HCT116 (cell line): ENCODE data around the gene LCE1C. TPM values are rescaled to one million over a fixed set of nuclear protein-coding genes. Genes with fewer than 3 reads are reported as not detected.
A peak's percentile ranks its signal among the peaks of the same experiment; 100 is the strongest.

ENCODE experiments used
- ATAC-seq: fragments of 200-7000 bp; cut with Tn5 transposase; 2 replicates; pipeline ENCODE4 v1.9.1; 2020; ENCODE audit warnings: mild to moderate bottlenecking, moderate library complexity
- BruUV-seq: library from RNA; stranded (reverse); fragments of 400-500 nt; replicated peaks from 2 replicates; lab custom pipeline; 2021; lab: Mats Ljungman, UMichigan
- CTCF ChIA-PET: fragments of 300-600 bp; sonication (Branson Sonifier 250); formaldehyde crosslinking; loops from one replicate; lab custom pipeline; 2021; ENCODE audit warnings: antibody characterized with exemption; lab: Charles Lee
- POLR2A ChIA-PET: fragments of 300-600, 350-600 bp; sonication (Branson Sonifier 250); formaldehyde crosslinking; loops from one replicate; lab custom pipeline; 2021; ENCODE audit warnings: antibody characterized with exemption; lab: Charles Lee
- RAD21 ChIA-PET, 2 experiments: fragments of 300-600 bp; sonication (Branson Sonifier 250); formaldehyde crosslinking; loops; one replicate each; lab custom pipeline; 2023; ENCODE audit warnings: low total read pairs in 2 of 2; ENCODE audit not compliant: uncharacterized antibody in 2 of 2, unreplicated experiment in 2 of 2, low non-redundant PET in 1 of 2; lab: Charles Lee
- DNase-seq: peaks from one replicate; pipeline ENCODE4 v3.0.0-alpha.2; 2010; ENCODE audit warnings: low read depth, low spot score
- H2AFZ ChIP-seq: fragments of 200-600 bp; shearing (Covaris generic), sonication (generic); 2 replicates; pipeline ENCODE4 v1.6.1; 2017; ENCODE audit warnings: low read depth, mixed run types, mixed read lengths, antibody characterized with exemption, low read length; ENCODE audit not compliant: poor library complexity, severe bottlenecking
- H3K27ac ChIP-seq: 2 replicates; pipeline ENCODE4 v1.5.1; 2012; ENCODE audit warnings: low read depth, low read length
- H3K27me3 ChIP-seq: fragments of 200-600 bp; sonication (generic); 2 replicates; pipeline ENCODE4 v1.6.1; 2016; ENCODE audit warnings: mixed run types, low read length, mixed read lengths; ENCODE audit not compliant: insufficient read depth
- H3K36me3 ChIP-seq, 2 experiments: fragments of 200-500 bp in 1 of 2; fragments of 200-600 bp in 1 of 2; sonication (Bioruptor generic) in 1 of 2; sonication (generic) in 1 of 2; 2 replicates each; pipeline versions ENCODE4 v1.5.1 to v1.6.1; 2014 to 2016; ENCODE audit warnings: low read length in 2 of 2, inconsistent platforms in 1 of 2, mixed read lengths in 1 of 2, mixed run types in 1 of 2; ENCODE audit not compliant: insufficient read depth in 2 of 2, control insufficient read depth in 1 of 2
- H3K4me1 ChIP-seq, 2 experiments: fragments of 200-600 bp in 1 of 2; sonication (generic) in 1 of 2; 2 replicates each; pipeline versions ENCODE4 v1.5.1 to v1.6.1; 2012 to 2017; ENCODE audit warnings: low read length in 2 of 2, inconsistent platforms in 1 of 2, mild to moderate bottlenecking in 1 of 2, mixed read lengths in 1 of 2, mixed run types in 1 of 2, moderate library complexity in 1 of 2; ENCODE audit not compliant: insufficient read depth in 2 of 2, control insufficient read depth in 1 of 2
- H3K4me2 ChIP-seq: fragments of 200-600 bp; sonication (generic); 2 replicates; pipeline ENCODE4 v1.6.1; 2017; ENCODE audit warnings: mixed run types, low read length, mixed read lengths
- H3K4me3 ChIP-seq, 2 experiments: fragments of 200-600 bp in 1 of 2; sonication (generic) in 1 of 2; replicated peaks in 1 of 2; 2 replicates each; pipeline ENCODE4 v1.5.1; 2011 to 2016; ENCODE audit warnings: low read length in 2 of 2, control low read depth in 1 of 2, low read depth in 1 of 2, mild to moderate bottlenecking in 1 of 2, mixed read lengths in 1 of 2, mixed run types in 1 of 2
- H3K79me2 ChIP-seq: fragments of 200-600 bp; sonication (generic); 2 replicates; pipeline ENCODE4 v1.6.1; 2017; ENCODE audit warnings: mild to moderate bottlenecking, mixed run types, low read length, moderate library complexity, mixed read lengths; ENCODE audit not compliant: insufficient read depth
- H3K9ac ChIP-seq: fragments of 200-600 bp; sonication (generic); 2 replicates; pipeline ENCODE4 v1.6.1; 2016; ENCODE audit warnings: low read length, mixed read lengths
- H3K9me2 ChIP-seq: fragments of 200-600 bp; sonication (generic), shearing (Covaris generic); 2 replicates; pipeline ENCODE4 v1.6.1; 2017; ENCODE audit warnings: mixed run types, mild to moderate bottlenecking, moderate library complexity; ENCODE audit not compliant: insufficient read depth
- H3K9me3 ChIP-seq, 2 experiments: fragments of 200-500 bp in 1 of 2; fragments of 200-600 bp in 1 of 2; sonication (Bioruptor generic) in 1 of 2; sonication (generic) in 1 of 2; 2 replicates each; pipeline ENCODE4 v1.6.1; 2014 to 2017; ENCODE audit warnings: low read length in 2 of 2, mixed read lengths in 2 of 2, inconsistent platforms in 1 of 2, low read depth in 1 of 2, mild to moderate bottlenecking in 1 of 2, mixed run types in 1 of 2, moderate library complexity in 1 of 2; ENCODE audit not compliant: control insufficient read depth in 1 of 2, insufficient read depth in 1 of 2
- H4K20me1 ChIP-seq: fragments of 200-600 bp; sonication (generic), shearing (Covaris generic); 2 replicates; pipeline ENCODE4 v1.6.1; 2017; ENCODE audit warnings: mixed run types, mild to moderate bottlenecking, moderate library complexity; ENCODE audit not compliant: insufficient read depth
- CEBPB ChIP-seq: IDR thresholded peaks from 2 replicates; pipeline ENCODE4 v1.6.1; 2012; ENCODE audit warnings: low read depth
- EGR1 ChIP-seq: IDR thresholded peaks from 2 replicates; pipeline ENCODE4 v1.6.1; 2012; ENCODE audit warnings: low read depth
- ELF1 ChIP-seq: IDR thresholded peaks from 2 replicates; pipeline ENCODE4 v1.6.1; 2012; ENCODE audit warnings: low read depth, borderline replicate concordance
- EZH2 ChIP-seq: fragments of 200-600 bp; sonication (generic); IDR thresholded peaks from 2 replicates; pipeline ENCODE4 v1.6.1; 2017; ENCODE audit warnings: antibody characterized with exemption, mixed run types
- EZH2phosphoT487 ChIP-seq: fragments of 200-600 bp; IDR thresholded peaks from 2 replicates; pipeline ENCODE4 v1.6.1; 2018; ENCODE audit warnings: antibody characterized with exemption, borderline replicate concordance
- JUND ChIP-seq: IDR thresholded peaks from 2 replicates; pipeline ENCODE4 v1.6.1; 2012
- POLR2A ChIP-seq: IDR thresholded peaks from 2 replicates; pipeline ENCODE4 v1.7.0; 2011; ENCODE audit warnings: borderline replicate concordance; ENCODE audit not compliant: insufficient read depth, insufficient read length; ENCODE audit errors: extremely low read depth
- RAD21 ChIP-seq: IDR thresholded peaks from 2 replicates; pipeline ENCODE4 v1.6.1; 2012; ENCODE audit warnings: low read depth, mild to moderate bottlenecking
- SRF ChIP-seq: IDR thresholded peaks from 2 replicates; pipeline ENCODE4 v1.6.1; 2012; ENCODE audit warnings: low read depth
- TCF7L2 ChIP-seq: IDR thresholded peaks from 2 replicates; pipeline ENCODE4 v1.7.0; 2011; ENCODE audit warnings: borderline replicate concordance, inconsistent platforms; ENCODE audit not compliant: insufficient read depth, insufficient read length; ENCODE audit errors: extremely low read depth
- YY1 ChIP-seq: IDR thresholded peaks from 2 replicates; pipeline ENCODE4 v1.6.1; 2011; ENCODE audit warnings: low read length, low read depth, moderate library complexity, mild to moderate bottlenecking; ENCODE audit not compliant: insufficient replicate concordance; ENCODE audit errors: extremely low read depth
- ZFX ChIP-seq: fragments of 450-650 bp; IDR thresholded peaks from 2 replicates; pipeline ENCODE4 v1.6.1; 2017
- ZNF274 ChIP-seq: fragments of 200-500 bp; sonication (Bioruptor generic); IDR thresholded peaks from 2 replicates; pipeline ENCODE4 v1.6.1; 2014; ENCODE audit warnings: mild to moderate bottlenecking, low read depth, low read length, inconsistent platforms
- intact Hi-C: fragments of 100-400 bp; cut with micrococcal nuclease; formaldehyde crosslinking; loops from 2 replicates; pipeline ENCODE4 v1.10.0; 2022
- total RNA-seq: library from RNA; stranded (reverse); gene quantifications from one replicate; pipeline ENCODE4 v1.2.1, GENCODE V29; 2021; ENCODE audit not compliant: unreplicated experiment
- TF ChIP-seq, protein P1 (sequence below): IDR thresholded peaks from 2 replicates; pipeline ENCODE4 v1.6.1; 2012
- TF ChIP-seq, protein P2 (sequence below), 3 experiments: fragments of 200-600 bp in 1 of 3; sonication (generic) in 1 of 3; IDR thresholded peaks in 2 of 3; conservative IDR thresholded peaks in 1 of 3; 2 replicates each; pipeline ENCODE4 v1.5.1; 2012 to 2017; ENCODE audit warnings: low read depth in 2 of 3, low read length in 2 of 3, antibody characterized with exemption in 1 of 3, borderline replicate concordance in 1 of 3, control low read depth in 1 of 3, mild to moderate bottlenecking in 1 of 3, mixed read lengths in 1 of 3, mixed run types in 1 of 3, moderate library complexity in 1 of 3; ENCODE audit not compliant: insufficient read depth in 1 of 3
- TF ChIP-seq, protein P3 (sequence below): IDR thresholded peaks from 2 replicates; pipeline ENCODE4 v1.6.1; 2012
- TF ChIP-seq, protein P4 (sequence below): IDR thresholded peaks from 2 replicates; pipeline ENCODE4 v1.6.1; 2011; ENCODE audit warnings: mild to moderate bottlenecking, low read length, moderate library complexity; ENCODE audit not compliant: insufficient replicate concordance; ENCODE audit errors: extremely low read depth

The LCE1C gene
- total RNA-seq, 1 experiment from 2014 or later, result not detected

DNA sequence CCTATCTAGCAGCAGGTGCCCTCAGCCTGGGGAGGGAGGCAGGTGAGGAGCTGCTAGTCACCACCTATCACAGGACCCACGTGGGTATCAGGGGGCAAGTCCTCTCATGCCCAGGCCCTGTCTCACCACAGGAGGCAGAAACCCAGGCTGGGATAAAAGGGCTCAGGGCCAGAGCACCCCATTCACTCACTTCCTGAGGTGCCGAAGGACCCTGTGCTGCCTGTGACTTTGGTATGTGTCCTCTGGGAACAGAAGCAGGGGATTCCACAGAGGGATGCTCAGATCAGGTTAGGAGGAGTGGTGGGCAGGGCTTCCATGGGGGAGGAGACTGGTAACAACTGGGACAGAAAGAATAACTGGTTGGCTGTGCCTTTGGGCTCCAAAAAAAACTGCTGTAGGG is 20.4 kb downstream of the LCE1C start, which contains the start of gene LCE1E:
LCE1E (plus strand) TSS at position 181 of the 400 bp plus-strand sequence. CDS start 1,043 bp downstream, outside the sequence.
- intact Hi-C loops, result loop anchor here (1.0 kb wide), 1 partner anchor 13 kb away; no protein-coding TSS in a partner anchor
- Histone ChIP-seq H3K9ac (no peak within 1 kb of the TSS), H3K27ac (no peak within 1 kb of the TSS), H3K27me3 (peaks cover 26% of the 10 kb centered on the region), H3K9me2 (no peaks in the 10 kb centered on the region), H3K79me2 (no peaks in the 10 kb centered on the region), H4K20me1 (no peaks in the 10 kb centered on the region), H3K9me3 (no peaks in the 10 kb centered on the region), H2AFZ (no peak within 1 kb of the TSS)
- POLR2A ChIA-PET, result no interaction called here
- no TSS peak for BruUV-seq
- TF ChIP-seq, protein P1, sequence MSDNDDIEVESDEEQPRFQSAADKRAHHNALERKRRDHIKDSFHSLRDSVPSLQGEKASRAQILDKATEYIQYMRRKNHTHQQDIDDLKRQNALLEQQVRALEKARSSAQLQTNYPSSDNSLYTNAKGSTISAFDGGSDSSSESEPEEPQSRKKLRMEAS, result no peak
- TF ChIP-seq CEBPB (no peak), ELF1 (no peak)
- TF ChIP-seq, all 23 proteins: peak for 0
- Histone ChIP-seq H3K4me3 (no peak within 1 kb of the TSS), H3K36me3 (no peaks in the 10 kb centered on the region), H3K4me1 (no peaks in the 10 kb centered on the region), H3K4me2 (no peak within 1 kb of the TSS)
- DNase-seq (no peak), ATAC-seq (peak; percentile 76)
- RAD21 ChIA-PET, result no interaction called here
- CTCF ChIA-PET, result interaction anchor here (2.0 kb wide), 1 partner anchor 9 kb away, joined by 4 read pairs; no protein-coding TSS in a partner anchor

DNA sequence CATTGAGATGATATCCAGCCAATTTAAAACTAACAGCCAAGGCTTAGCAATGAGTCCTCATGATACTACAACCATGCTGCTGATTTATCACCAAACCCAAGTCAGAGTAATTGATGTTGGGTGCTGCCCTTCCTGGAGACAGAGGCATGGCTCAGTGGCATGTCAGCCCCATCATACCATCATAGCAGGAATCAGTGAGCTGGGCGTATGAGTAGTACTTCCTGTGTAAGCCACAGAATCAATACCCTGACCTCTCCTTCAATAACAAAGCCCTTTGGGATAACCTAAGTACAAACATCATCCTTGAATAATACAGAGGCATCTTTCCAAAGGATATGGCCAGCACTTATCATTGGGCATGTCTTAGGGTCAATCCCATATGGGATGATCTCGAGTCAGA is 23.4 kb downstream of the LCE1C start:
- Histone ChIP-seq H3K9ac (no peak overlapping the region), H3K9me2 (no peaks in the 10 kb centered on the region), H3K9me3 (no peaks in the 10 kb centered on the region), H3K4me1 (no peaks in the 10 kb centered on the region), H3K79me2 (no peaks in the 10 kb centered on the region), H3K27me3 (peaks cover 23% of the 10 kb centered on the region), H3K27ac (no peak overlapping the region), H3K4me3 (no peak overlapping the region), H3K36me3 (no peaks in the 10 kb centered on the region), H3K4me2 (no peak overlapping the region), H2AFZ (no peak overlapping the region), H4K20me1 (no peaks in the 10 kb centered on the region)
- ATAC-seq, result no peak
- CTCF ChIA-PET, result no interaction called here
- POLR2A ChIA-PET, result no interaction called here
- DNase-seq, result no peak
- BruUV-seq, result no TSS peak
- RAD21 ChIA-PET, result no interaction called here
- intact Hi-C loops, result no loop called here
- TF ChIP-seq YY1, result no peak
- TF ChIP-seq ZFX, result no peak
- TF ChIP-seq POLR2A, result no peak
- TF ChIP-seq, protein P1, result no peak
- no peak for TF ChIP-seq RAD21
- TF ChIP-seq, protein P2, sequence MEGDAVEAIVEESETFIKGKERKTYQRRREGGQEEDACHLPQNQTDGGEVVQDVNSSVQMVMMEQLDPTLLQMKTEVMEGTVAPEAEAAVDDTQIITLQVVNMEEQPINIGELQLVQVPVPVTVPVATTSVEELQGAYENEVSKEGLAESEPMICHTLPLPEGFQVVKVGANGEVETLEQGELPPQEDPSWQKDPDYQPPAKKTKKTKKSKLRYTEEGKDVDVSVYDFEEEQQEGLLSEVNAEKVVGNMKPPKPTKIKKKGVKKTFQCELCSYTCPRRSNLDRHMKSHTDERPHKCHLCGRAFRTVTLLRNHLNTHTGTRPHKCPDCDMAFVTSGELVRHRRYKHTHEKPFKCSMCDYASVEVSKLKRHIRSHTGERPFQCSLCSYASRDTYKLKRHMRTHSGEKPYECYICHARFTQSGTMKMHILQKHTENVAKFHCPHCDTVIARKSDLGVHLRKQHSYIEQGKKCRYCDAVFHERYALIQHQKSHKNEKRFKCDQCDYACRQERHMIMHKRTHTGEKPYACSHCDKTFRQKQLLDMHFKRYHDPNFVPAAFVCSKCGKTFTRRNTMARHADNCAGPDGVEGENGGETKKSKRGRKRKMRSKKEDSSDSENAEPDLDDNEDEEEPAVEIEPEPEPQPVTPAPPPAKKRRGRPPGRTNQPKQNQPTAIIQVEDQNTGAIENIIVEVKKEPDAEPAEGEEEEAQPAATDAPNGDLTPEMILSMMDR (IDR thresholded peaks at IDR 0.05 in 2 of 3, conservative IDR thresholded peaks at IDR 0.05 in 1 of 3; ENCODE audit: borderline replicate concordance in 1 of 3, insufficient read depth in 1 of 3, low read depth in 2 of 3, low read length in 2 of 3), result no peak
- TF ChIP-seq, protein P3, sequence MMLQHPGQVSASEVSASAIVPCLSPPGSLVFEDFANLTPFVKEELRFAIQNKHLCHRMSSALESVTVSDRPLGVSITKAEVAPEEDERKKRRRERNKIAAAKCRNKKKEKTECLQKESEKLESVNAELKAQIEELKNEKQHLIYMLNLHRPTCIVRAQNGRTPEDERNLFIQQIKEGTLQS, result no peak
- no peak for TF ChIP-seq JUND
- no peak for TF ChIP-seq EZH2
- TF ChIP-seq TCF7L2, result no peak
- no peak for TF ChIP-seq ZNF274
- TF ChIP-seq, protein P4, sequence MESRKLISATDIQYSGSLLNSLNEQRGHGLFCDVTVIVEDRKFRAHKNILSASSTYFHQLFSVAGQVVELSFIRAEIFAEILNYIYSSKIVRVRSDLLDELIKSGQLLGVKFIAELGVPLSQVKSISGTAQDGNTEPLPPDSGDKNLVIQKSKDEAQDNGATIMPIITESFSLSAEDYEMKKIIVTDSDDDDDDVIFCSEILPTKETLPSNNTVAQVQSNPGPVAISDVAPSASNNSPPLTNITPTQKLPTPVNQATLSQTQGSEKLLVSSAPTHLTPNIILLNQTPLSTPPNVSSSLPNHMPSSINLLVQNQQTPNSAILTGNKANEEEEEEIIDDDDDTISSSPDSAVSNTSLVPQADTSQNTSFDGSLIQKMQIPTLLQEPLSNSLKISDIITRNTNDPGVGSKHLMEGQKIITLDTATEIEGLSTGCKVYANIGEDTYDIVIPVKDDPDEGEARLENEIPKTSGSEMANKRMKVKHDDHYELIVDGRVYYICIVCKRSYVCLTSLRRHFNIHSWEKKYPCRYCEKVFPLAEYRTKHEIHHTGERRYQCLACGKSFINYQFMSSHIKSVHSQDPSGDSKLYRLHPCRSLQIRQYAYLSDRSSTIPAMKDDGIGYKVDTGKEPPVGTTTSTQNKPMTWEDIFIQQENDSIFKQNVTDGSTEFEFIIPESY, result no peak
- TF ChIP-seq EGR1, result no peak
- no peak for TF ChIP-seq EZH2phosphoT487
- no peak for TF ChIP-seq SRF
